SK-N-SH treated with all-trans-retinoic acid at 6 μM for 48 hours (cell line): Measurements from ENCODE around the gene LEPROT.
A peak's percentile ranks its signal among the peaks of the same experiment; 100 is the strongest.

Source experiments
- ATAC-seq: fragments of 200-7000 bp; cut with Tn5 transposase; 3 replicates; pipeline ENCODE4 v1.9.1; 2020; ENCODE audit warnings: mild to moderate bottlenecking, moderate library complexity
- ARNTL ChIP-seq: fragments of 450-650 bp; formaldehyde crosslinking; IDR thresholded peaks from 2 replicates; pipeline ENCODE4 v1.5.0; 2020; ENCODE audit warnings: low read depth, mild to moderate bottlenecking, moderate library complexity, borderline replicate concordance
- BACH2 ChIP-seq: fragments of 250-450 bp; sonication (Bioruptor Pico); IDR thresholded peaks from 2 replicates; pipeline ENCODE4 v1.9.0; 2021; ENCODE audit warnings: mild to moderate bottlenecking, borderline replicate concordance
- CREB5 ChIP-seq: fragments of 250-450 bp; sonication (Bioruptor Pico); IDR thresholded peaks from 2 replicates; pipeline ENCODE4 v1.5.1; 2020; ENCODE audit warnings: low read depth, mild to moderate bottlenecking, moderate library complexity
- CSDC2 ChIP-seq: fragments of 250-450 bp; sonication (Bioruptor Pico); IDR thresholded peaks from 2 replicates; pipeline ENCODE4 v1.5.0; 2020; ENCODE audit warnings: mild to moderate bottlenecking, moderate library complexity
- ESRRG ChIP-seq: fragments of 250-450 bp; sonication (Bioruptor Pico); IDR thresholded peaks from 2 replicates; pipeline ENCODE4 v1.6.1; 2021; ENCODE audit warnings: mild to moderate bottlenecking
- ISL1 ChIP-seq: fragments of 250-450 bp; sonication (Bioruptor Pico); IDR thresholded peaks from 2 replicates; pipeline ENCODE4 v2.1.2; 2022; ENCODE audit warnings: mild to moderate bottlenecking, moderate library complexity
- PPARA ChIP-seq: fragments of 250-450 bp; sonication (Bioruptor Pico); IDR thresholded peaks from 2 replicates; pipeline ENCODE4 v1.5.0; 2020; ENCODE audit warnings: mild to moderate bottlenecking, borderline replicate concordance
- RARB ChIP-seq: fragments of 250-450 bp; sonication (Bioruptor Pico); IDR thresholded peaks from 2 replicates; pipeline ENCODE4 v1.8.0; 2021; ENCODE audit warnings: mild to moderate bottlenecking, moderate library complexity
- SNAI2 ChIP-seq: fragments of 250-450 bp; sonication (Bioruptor Pico); IDR thresholded peaks from 2 replicates; pipeline ENCODE4 v1.5.0; 2020; ENCODE audit warnings: mild to moderate bottlenecking, moderate library complexity
- TCF4 ChIP-seq: fragments of 250-450 bp; sonication (Bioruptor Pico); IDR thresholded peaks from 2 replicates; pipeline ENCODE4 v1.8.0; 2021; ENCODE audit warnings: mild to moderate bottlenecking, moderate library complexity, borderline replicate concordance
- TOX ChIP-seq: fragments of 250-450 bp; sonication (Bioruptor Pico); IDR thresholded peaks from 2 replicates; pipeline ENCODE4 v1.8.0; 2021; ENCODE audit warnings: mild to moderate bottlenecking, moderate library complexity, borderline replicate concordance
- ZC3H10 ChIP-seq: fragments of 250-450 bp; sonication (Bioruptor Pico); IDR thresholded peaks from 2 replicates; pipeline ENCODE4 v1.5.1; 2021; ENCODE audit warnings: mild to moderate bottlenecking, moderate library complexity
- ZFP3 ChIP-seq: fragments of 250-450 bp; sonication (Bioruptor Pico); IDR thresholded peaks from 2 replicates; pipeline ENCODE4 v1.5.0; 2020; ENCODE audit warnings: mild to moderate bottlenecking, moderate library complexity
- ZFP30 ChIP-seq: fragments of 450-650 bp; formaldehyde crosslinking; IDR thresholded peaks from 2 replicates; pipeline ENCODE4 v1.5.0; 2022; ENCODE audit warnings: mild to moderate bottlenecking, moderate library complexity
- ZNF565 ChIP-seq: fragments of 450-650 bp; formaldehyde crosslinking; conservative IDR thresholded peaks from 2 replicates; pipeline ENCODE4 v1.5.0; 2020; ENCODE audit warnings: low read depth, mild to moderate bottlenecking, moderate library complexity
- ZNF70 ChIP-seq: fragments of 450-650 bp; formaldehyde crosslinking; IDR thresholded peaks from 2 replicates; pipeline ENCODE4 v1.5.0; 2020; ENCODE audit warnings: mild to moderate bottlenecking, moderate library complexity
- ZNF8 ChIP-seq: fragments of 450-650 bp; formaldehyde crosslinking; IDR thresholded peaks from 2 replicates; pipeline ENCODE4 v1.5.0; 2020; ENCODE audit warnings: mild to moderate bottlenecking, moderate library complexity
- TF ChIP-seq, protein P1 (sequence below): fragments of 250-450 bp; sonication (Bioruptor Pico); IDR thresholded peaks from 2 replicates; pipeline ENCODE4 v1.8.0; 2021; ENCODE audit warnings: low read depth, mild to moderate bottlenecking, moderate library complexity, borderline replicate concordance
- TF ChIP-seq, protein P2 (sequence below): fragments of 250-450 bp; sonication (Bioruptor Pico); IDR thresholded peaks from 2 replicates; pipeline ENCODE4 v1.8.0; 2020; ENCODE audit warnings: mild to moderate bottlenecking, moderate library complexity, borderline replicate concordance
- TF ChIP-seq, protein P3 (sequence below): fragments of 250-450 bp; sonication (Bioruptor Pico); IDR thresholded peaks from 2 replicates; pipeline ENCODE4 v1.5.1; 2021; ENCODE audit warnings: mild to moderate bottlenecking, moderate library complexity
- TF ChIP-seq, protein P4 (sequence below): fragments of 250-450 bp; sonication (Bioruptor Pico); IDR thresholded peaks from 2 replicates; pipeline ENCODE4 v1.5.0; 2020; ENCODE audit warnings: mild to moderate bottlenecking, moderate library complexity

LEPROT gene

DNA sequence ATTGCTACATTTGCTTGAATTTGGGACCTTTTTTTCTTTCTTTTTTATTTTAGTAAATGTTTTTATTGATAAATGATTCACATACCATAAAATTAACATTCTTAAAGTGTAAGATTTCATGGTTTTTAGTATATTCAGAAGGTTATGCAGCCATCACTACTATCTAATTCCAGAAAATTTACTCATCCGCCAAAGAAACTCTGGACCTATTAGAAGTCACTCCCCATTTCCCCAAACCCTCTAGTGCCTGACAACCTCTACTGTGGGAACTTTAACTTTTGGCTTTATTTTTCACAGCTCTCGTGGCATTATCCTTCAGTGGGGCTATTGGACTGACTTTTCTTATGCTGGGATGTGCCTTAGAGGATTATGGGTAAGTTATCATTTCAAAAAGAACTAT, 4.5 kb downstream of the LEPROT start:
- no peak for TF ChIP-seq CSDC2 (CRISPR knock-in tag)
- no peak for TF ChIP-seq ZC3H10 (CRISPR knock-in tag)
- no peak for TF ChIP-seq RARB (CRISPR knock-in tag)
- TF ChIP-seq, protein P1, sequence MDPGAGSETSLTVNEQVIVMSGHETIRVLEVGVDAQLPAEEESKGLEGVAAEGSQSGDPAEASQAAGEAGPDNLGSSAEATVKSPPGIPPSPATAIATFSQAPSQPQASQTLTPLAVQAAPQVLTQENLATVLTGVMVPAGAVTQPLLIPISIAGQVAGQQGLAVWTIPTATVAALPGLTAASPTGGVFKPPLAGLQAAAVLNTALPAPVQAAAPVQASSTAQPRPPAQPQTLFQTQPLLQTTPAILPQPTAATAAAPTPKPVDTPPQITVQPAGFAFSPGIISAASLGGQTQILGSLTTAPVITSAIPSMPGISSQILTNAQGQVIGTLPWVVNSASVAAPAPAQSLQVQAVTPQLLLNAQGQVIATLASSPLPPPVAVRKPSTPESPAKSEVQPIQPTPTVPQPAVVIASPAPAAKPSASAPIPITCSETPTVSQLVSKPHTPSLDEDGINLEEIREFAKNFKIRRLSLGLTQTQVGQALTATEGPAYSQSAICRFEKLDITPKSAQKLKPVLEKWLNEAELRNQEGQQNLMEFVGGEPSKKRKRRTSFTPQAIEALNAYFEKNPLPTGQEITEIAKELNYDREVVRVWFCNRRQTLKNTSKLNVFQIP (CRISPR knock-in tag): no peak
- TF ChIP-seq ZNF565 (CRISPR knock-in tag): no peak
- TF ChIP-seq CREB5 (CRISPR knock-in tag): no peak
- no peak for TF ChIP-seq ZNF8 (CRISPR knock-in tag)
- TF ChIP-seq, protein P2, sequence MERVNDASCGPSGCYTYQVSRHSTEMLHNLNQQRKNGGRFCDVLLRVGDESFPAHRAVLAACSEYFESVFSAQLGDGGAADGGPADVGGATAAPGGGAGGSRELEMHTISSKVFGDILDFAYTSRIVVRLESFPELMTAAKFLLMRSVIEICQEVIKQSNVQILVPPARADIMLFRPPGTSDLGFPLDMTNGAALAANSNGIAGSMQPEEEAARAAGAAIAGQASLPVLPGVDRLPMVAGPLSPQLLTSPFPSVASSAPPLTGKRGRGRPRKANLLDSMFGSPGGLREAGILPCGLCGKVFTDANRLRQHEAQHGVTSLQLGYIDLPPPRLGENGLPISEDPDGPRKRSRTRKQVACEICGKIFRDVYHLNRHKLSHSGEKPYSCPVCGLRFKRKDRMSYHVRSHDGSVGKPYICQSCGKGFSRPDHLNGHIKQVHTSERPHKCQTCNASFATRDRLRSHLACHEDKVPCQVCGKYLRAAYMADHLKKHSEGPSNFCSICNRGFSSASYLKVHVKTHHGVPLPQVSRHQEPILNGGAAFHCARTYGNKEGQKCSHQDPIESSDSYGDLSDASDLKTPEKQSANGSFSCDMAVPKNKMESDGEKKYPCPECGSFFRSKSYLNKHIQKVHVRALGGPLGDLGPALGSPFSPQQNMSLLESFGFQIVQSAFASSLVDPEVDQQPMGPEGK: no peak
- no peak for TF ChIP-seq ARNTL (CRISPR knock-in tag)
- no peak for TF ChIP-seq ZNF70 (CRISPR knock-in tag)
- TF ChIP-seq, protein P3, sequence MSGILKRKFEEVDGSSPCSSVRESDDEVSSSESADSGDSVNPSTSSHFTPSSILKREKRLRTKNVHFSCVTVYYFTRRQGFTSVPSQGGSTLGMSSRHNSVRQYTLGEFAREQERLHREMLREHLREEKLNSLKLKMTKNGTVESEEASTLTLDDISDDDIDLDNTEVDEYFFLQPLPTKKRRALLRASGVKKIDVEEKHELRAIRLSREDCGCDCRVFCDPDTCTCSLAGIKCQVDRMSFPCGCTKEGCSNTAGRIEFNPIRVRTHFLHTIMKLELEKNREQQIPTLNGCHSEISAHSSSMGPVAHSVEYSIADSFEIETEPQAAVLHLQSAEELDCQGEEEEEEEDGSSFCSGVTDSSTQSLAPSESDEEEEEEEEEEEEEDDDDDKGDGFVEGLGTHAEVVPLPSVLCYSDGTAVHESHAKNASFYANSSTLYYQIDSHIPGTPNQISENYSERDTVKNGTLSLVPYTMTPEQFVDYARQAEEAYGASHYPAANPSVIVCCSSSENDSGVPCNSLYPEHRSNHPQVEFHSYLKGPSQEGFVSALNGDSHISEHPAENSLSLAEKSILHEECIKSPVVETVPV (CRISPR knock-in tag): no peak
- TF ChIP-seq ZFP30 (CRISPR knock-in tag): no peak
- TF ChIP-seq PPARA: no peak
- no peak for TF ChIP-seq BACH2 (CRISPR knock-in tag)
- no peak for ATAC-seq

DNA sequence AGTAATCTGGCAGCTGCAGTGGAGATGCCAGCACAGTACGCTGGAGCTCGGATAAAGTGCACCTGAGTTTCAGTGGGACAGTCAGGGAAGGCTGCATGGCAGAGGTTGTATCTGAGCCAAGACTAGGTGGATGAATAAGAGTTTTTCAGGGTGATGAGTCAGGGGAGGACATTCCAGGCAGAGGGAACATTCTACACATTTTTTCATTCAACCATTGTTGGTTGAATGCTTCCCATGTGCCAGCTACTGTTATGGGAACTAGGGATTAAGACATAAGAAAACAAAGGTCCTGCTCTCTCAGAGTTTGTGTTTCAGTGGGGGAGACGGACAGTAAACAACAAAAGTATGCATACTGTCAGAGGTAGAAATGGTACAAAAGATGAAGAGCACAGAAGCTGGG, 5.2 kb downstream of the LEPROT start:
- peak; percentile 48 for ATAC-seq
- TF ChIP-seq ZFP3 (CRISPR knock-in tag) (peak; percentile 100), SNAI2 (no peak), ESRRG (CRISPR knock-in tag) (no peak), ISL1 (CRISPR knock-in tag) (0 out of 2 replicates have a peak, but pooled peaks have one; percentile 12)

- TF ChIP-seq TOX (CRISPR knock-in tag) (no peak), ZNF8 (CRISPR knock-in tag) (no peak), ISL1 (CRISPR knock-in tag) (no peak), ARNTL (CRISPR knock-in tag) (no peak), TCF4 (CRISPR knock-in tag) (no peak), RARB (CRISPR knock-in tag) (no peak), PPARA (no peak), BACH2 (CRISPR knock-in tag) (no peak), ZNF565 (CRISPR knock-in tag) (no peak), ZNF70 (CRISPR knock-in tag) (no peak), SNAI2 (no peak), CREB5 (CRISPR knock-in tag) (no peak)
- TF ChIP-seq, protein P2: no peak
- TF ChIP-seq, protein P4, sequence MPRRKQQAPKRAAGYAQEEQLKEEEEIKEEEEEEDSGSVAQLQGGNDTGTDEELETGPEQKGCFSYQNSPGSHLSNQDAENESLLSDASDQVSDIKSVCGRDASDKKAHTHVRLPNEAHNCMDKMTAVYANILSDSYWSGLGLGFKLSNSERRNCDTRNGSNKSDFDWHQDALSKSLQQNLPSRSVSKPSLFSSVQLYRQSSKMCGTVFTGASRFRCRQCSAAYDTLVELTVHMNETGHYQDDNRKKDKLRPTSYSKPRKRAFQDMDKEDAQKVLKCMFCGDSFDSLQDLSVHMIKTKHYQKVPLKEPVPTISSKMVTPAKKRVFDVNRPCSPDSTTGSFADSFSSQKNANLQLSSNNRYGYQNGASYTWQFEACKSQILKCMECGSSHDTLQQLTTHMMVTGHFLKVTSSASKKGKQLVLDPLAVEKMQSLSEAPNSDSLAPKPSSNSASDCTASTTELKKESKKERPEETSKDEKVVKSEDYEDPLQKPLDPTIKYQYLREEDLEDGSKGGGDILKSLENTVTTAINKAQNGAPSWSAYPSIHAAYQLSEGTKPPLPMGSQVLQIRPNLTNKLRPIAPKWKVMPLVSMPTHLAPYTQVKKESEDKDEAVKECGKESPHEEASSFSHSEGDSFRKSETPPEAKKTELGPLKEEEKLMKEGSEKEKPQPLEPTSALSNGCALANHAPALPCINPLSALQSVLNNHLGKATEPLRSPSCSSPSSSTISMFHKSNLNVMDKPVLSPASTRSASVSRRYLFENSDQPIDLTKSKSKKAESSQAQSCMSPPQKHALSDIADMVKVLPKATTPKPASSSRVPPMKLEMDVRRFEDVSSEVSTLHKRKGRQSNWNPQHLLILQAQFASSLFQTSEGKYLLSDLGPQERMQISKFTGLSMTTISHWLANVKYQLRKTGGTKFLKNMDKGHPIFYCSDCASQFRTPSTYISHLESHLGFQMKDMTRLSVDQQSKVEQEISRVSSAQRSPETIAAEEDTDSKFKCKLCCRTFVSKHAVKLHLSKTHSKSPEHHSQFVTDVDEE (CRISPR knock-in tag): no peak
- TF ChIP-seq, protein P3 (CRISPR knock-in tag): no peak
- no peak for ATAC-seq
These were observed 8.6 kb downstream of the LEPROT start for GRCh38 chr1:65429078-65429477.
